Spleen (tissue), 7 donors: ENCODE measurements around the gene SLC30A3.
"Not testable (repeated sequence)": the region's sequence is repeated elsewhere in the genome, so short reads cannot be mapped to it uniquely, and the experiment has no call there.

Source experiments
- POLR2A ChIP-seq, 3 donors: fragments of 450-650 bp; IDR thresholded peaks; one replicate each; pipeline ENCODE4 v1.5.1; 2017; ENCODE audit warnings: antibody characterized with exemption in 3 of 3, mild to moderate bottlenecking in 1 of 3
- POLR2AphosphoS5 ChIP-seq, 3 donors: sonication (generic); formaldehyde crosslinking; IDR thresholded peaks; one replicate each; pipeline ENCODE4 v1.5.1; 2017; ENCODE audit warnings: antibody characterized with exemption in 3 of 3
- TF ChIP-seq, protein P1 (sequence below), 11 experiments: fragments of 200-600 bp in 7 of 11; fragments of 450-650 bp in 4 of 11; sonication (generic) in 4 of 11; IDR thresholded peaks in 8 of 11; conservative IDR thresholded peaks in 3 of 11; 1 replicate in 7 of 11; 2 replicates in 4 of 11; pipeline versions ENCODE4 v1.4.0 to v1.8.0; 2016 to 2021; ENCODE audit warnings: antibody characterized with exemption in 11 of 11, inconsistent platforms in 4 of 11, mild to moderate bottlenecking in 1 of 11
- donor health status: DM: no; HTN: no; CAD: no; lungs with moderate emphysema.
- donor health status: DM: no; HTN: no; CAD: no.
- donor health status: DM: no; HTN: no; CAD: no.

DNA sequence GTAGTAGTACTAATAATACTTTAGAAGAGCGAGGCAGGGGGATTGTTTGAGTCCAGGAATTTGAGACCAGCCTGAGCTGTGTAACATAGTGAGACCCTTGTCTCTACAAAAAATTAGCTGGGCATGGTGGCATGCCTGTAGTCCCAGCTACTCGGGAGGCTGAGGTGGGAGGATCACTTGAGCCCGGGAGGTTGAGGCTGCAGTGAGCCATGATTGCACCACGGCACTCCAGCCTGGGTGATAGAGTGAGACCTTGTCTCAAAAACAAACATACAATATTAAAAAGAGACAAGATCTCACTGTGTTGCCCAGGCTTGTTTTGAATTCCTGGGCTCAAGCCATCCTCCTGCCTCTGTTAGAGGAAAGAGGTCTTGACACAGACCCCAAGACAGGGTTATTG, 37.8 kb upstream of the SLC30A3 start:
- TF ChIP-seq, protein P1, sequence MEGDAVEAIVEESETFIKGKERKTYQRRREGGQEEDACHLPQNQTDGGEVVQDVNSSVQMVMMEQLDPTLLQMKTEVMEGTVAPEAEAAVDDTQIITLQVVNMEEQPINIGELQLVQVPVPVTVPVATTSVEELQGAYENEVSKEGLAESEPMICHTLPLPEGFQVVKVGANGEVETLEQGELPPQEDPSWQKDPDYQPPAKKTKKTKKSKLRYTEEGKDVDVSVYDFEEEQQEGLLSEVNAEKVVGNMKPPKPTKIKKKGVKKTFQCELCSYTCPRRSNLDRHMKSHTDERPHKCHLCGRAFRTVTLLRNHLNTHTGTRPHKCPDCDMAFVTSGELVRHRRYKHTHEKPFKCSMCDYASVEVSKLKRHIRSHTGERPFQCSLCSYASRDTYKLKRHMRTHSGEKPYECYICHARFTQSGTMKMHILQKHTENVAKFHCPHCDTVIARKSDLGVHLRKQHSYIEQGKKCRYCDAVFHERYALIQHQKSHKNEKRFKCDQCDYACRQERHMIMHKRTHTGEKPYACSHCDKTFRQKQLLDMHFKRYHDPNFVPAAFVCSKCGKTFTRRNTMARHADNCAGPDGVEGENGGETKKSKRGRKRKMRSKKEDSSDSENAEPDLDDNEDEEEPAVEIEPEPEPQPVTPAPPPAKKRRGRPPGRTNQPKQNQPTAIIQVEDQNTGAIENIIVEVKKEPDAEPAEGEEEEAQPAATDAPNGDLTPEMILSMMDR (IDR thresholded peaks at IDR 0.05 in 8 of 11, conservative IDR thresholded peaks at IDR 0.05 in 3 of 11), result not testable (repeated sequence)
- TF ChIP-seq POLR2A, POLR2AphosphoS5 (IDR thresholded peaks at IDR 0.05): not testable (repeated sequence)
